Pancreas (tissue), 10 donors: ENCODE data around the gene RIC8B. TPM values are rescaled to one million over a fixed set of nuclear protein-coding genes. Genes with fewer than 3 reads are reported as not detected.

Experiments used
- ATAC-seq, 4 donors: fragments of 200-7000 bp; cut with Tn5 transposase; one replicate each; pipeline versions ENCODE4 v1.8.0 to v1.9.1; 2020; ENCODE audit warnings: mild to moderate bottlenecking in 4 of 4, moderate library complexity in 4 of 4
- DNase-seq, 6 donors: peaks; one replicate each; pipeline ENCODE4 v3.0.0-alpha.2; 2020
- FAIRE-seq: peaks from 2 replicates; lab custom pipeline; 2012; peaks lifted over from hg19 to GRCh38; lab: Jason Lieb, UNC
- H3K27ac ChIP-seq, 4 donors: fragments of 200-600 bp; sonication (generic); 1 replicate in 3 of 4; 2 replicates in 1 of 4; pipeline versions ENCODE4 v1.5.0 to v1.8.0; 2020
- H3K27me3 ChIP-seq, 4 donors: fragments of 200-600 bp; one replicate each; pipeline ENCODE4 v1.8.0; 2021
- H3K36me3 ChIP-seq, 3 donors: fragments of 200-600 bp; sonication (generic) in 1 of 3; one replicate each; pipeline versions ENCODE4 v1.5.0 to v1.8.0; 2020 to 2021
- H3K4me1 ChIP-seq, 3 donors: fragments of 200-600 bp; one replicate each; pipeline ENCODE4 v1.8.0; 2021
- H3K4me3 ChIP-seq, 4 donors: fragments of 200-600 bp; sonication (generic) in 2 of 4; one replicate each; pipeline versions ENCODE4 v1.5.0 to v1.8.0; 2020 to 2021
- H3K9me3 ChIP-seq, 4 donors: fragments of 200-600 bp; one replicate each; pipeline ENCODE4 v1.8.0; 2021
- WGBS, 2 donors: extraction: QIAGEN DNeasy Blood & Tissue Kit; methylation state at CpG; one replicate each; pipeline ENCODE4 v1.1.7; 2013; 5-methylcytosine and 5-hydroxymethylcytosine counted together
- intact Hi-C, 3 donors: fragments of 100-400 bp; cut with DNase I; formaldehyde crosslinking; loops; one replicate each; pipeline versions ENCODE4 v1.11.1 to v1.14.2; 2022
- polyA plus RNA-seq, 2 donors: library from polyadenylated mRNA; stranded (reverse); fragments of 200-250 nt; gene quantifications; one replicate each; pipeline ENCODE4 v1.2.3, GENCODE V29; 2013
- total RNA-seq, 6 donors: library from RNA; stranded (reverse); fragmentation: NEBNext Ultra II Directional in 4 of 6; extraction: Animal tissue kit (Norgen Biotek cat#: 25700) in 4 of 6; gene quantifications; one replicate each; pipeline versions ENCODE4 v1.2.1 to v1.2.4, GENCODE V29; 2021 to 2023
- TF ChIP-seq, protein P1 (sequence below), 4 donors: fragments of 200-600 bp; sonication (generic) in 3 of 4; IDR thresholded peaks; one replicate each; pipeline versions ENCODE4 v1.5.0 to v1.8.0; 2021; ENCODE audit warnings: antibody characterized with exemption in 4 of 4
- donor health status: healthy with polysubstance abuse.
- donor health status: DM: no; HTN: no; CAD: no; lungs with moderate emphysema.
- donor health status: DM: no; HTN: no; CAD: no.
- donor health status: control.
- donor health status: control.
- donor health status: Bipolar disorder and iron deficiency.
- donor health status: DM: yes; HTN: yes; CAD: no.
- donor health status: DM: no; HTN: no; CAD: no.
- donor health status: DM: no; HTN: no; CAD: no.
- donor health status: DM: yes; HTN: yes; CAD: no.

Gene RIC8B
- total and polyA plus RNA-seq, 8 donors: 5.3 to 17.5 (median 9.8) TPM

GRCh38 chr12:106783515-106783914 lies 9.0 kb downstream of the RIC8B start:
- H3K27ac ChIP-seq: no peak overlapping the region
- H3K27me3 ChIP-seq: no peaks in the 10 kb centered on the region
- no peak overlapping the region for H3K4me3 ChIP-seq
- no peak for ATAC-seq
- peaks cover 0 to 7% (median 0%) of the 10 kb centered on the region in 3 donors for H3K4me1 ChIP-seq
- no peaks in the 10 kb centered on the region for H3K9me3 ChIP-seq
- no peaks in the 10 kb centered on the region for H3K36me3 ChIP-seq
- DNase-seq: no peak
- TF ChIP-seq, protein P1, sequence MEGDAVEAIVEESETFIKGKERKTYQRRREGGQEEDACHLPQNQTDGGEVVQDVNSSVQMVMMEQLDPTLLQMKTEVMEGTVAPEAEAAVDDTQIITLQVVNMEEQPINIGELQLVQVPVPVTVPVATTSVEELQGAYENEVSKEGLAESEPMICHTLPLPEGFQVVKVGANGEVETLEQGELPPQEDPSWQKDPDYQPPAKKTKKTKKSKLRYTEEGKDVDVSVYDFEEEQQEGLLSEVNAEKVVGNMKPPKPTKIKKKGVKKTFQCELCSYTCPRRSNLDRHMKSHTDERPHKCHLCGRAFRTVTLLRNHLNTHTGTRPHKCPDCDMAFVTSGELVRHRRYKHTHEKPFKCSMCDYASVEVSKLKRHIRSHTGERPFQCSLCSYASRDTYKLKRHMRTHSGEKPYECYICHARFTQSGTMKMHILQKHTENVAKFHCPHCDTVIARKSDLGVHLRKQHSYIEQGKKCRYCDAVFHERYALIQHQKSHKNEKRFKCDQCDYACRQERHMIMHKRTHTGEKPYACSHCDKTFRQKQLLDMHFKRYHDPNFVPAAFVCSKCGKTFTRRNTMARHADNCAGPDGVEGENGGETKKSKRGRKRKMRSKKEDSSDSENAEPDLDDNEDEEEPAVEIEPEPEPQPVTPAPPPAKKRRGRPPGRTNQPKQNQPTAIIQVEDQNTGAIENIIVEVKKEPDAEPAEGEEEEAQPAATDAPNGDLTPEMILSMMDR (IDR thresholded peaks at IDR 0.05): no peak
- 84 to 91% methylated on average over 5 of the region's 5 CpGs for WGBS, 2 donors
- intact Hi-C loops: no loop called here
- no peak for FAIRE-seq

DNA sequence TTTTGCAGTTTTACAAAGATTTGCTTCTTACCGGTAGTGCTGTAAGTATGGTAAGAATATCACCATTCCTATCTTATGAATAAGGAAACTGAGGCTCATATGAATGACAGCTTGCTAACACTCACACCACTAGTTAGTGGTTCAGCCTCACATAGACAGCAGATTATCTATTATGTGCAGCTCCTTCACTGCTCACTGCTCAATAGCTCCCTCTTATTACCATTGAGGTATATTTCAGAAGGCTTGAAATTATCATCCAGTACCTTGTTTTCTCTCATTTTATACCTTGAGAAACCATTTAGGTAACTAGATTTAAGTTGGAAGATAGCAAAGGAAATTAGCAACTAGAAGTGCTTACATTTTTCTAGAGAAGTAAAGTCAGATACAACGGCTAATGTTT lies 15.5 kb downstream of the RIC8B start:
- no peak for ATAC-seq
- WGBS, 2 donors: 61 to 71% methylated on average over 2 of the region's 2 CpGs
- intact Hi-C loops: no loop called here

GRCh38 chr12:106791531-106791930 lies 17.0 kb downstream of the RIC8B start:
- intact Hi-C loops: no loop called here
- Histone ChIP-seq H3K4me3 (no peak overlapping the region), H3K27ac (no peak overlapping the region), H3K9me3 (no peaks in the 10 kb centered on the region), H3K36me3 (no peaks in the 10 kb centered on the region), H3K4me1 (no peaks in the 10 kb centered on the region), H3K27me3 (no peaks in the 10 kb centered on the region)
- FAIRE-seq: no peak
- TF ChIP-seq, protein P1 (IDR thresholded peaks at IDR 0.05): no peak
- peak in 1 of 4 donors; percentile 44 for ATAC-seq
- DNase-seq: no peak

More for the DNA sequence above, 15.5 kb downstream of the RIC8B start:
- H3K27me3 ChIP-seq: no peaks in the 10 kb centered on the region
- no peak overlapping the region for H3K27ac ChIP-seq
- no peak for DNase-seq
- H3K4me3 ChIP-seq: no peak overlapping the region
- H3K36me3 ChIP-seq: no peaks in the 10 kb centered on the region
- TF ChIP-seq, protein P1 (IDR thresholded peaks at IDR 0.05): no peak
- FAIRE-seq: no peak
- H3K9me3 ChIP-seq: no peaks in the 10 kb centered on the region
- H3K4me1 ChIP-seq: no peaks in the 10 kb centered on the region

DNA sequence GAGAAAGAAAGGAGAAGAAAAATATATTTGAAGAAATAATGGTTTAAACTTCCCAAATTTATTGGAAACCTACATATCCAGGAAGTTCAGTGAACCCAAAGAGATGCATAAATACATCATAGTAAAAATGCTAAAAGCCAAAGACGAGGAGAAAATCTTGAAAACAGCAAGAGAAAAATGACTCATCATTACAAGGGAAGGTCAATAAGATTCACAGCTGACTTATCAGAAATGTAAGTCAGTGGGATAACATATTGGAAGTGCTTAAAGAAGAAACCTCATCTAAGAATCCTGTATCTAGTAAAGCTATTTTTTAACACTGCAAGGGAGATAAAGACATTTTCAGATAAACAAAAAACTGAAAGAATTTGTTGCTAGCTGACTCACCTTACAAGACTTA lies 19.9 kb downstream of the RIC8B start:
- intact Hi-C loops: no loop called here

DNA sequence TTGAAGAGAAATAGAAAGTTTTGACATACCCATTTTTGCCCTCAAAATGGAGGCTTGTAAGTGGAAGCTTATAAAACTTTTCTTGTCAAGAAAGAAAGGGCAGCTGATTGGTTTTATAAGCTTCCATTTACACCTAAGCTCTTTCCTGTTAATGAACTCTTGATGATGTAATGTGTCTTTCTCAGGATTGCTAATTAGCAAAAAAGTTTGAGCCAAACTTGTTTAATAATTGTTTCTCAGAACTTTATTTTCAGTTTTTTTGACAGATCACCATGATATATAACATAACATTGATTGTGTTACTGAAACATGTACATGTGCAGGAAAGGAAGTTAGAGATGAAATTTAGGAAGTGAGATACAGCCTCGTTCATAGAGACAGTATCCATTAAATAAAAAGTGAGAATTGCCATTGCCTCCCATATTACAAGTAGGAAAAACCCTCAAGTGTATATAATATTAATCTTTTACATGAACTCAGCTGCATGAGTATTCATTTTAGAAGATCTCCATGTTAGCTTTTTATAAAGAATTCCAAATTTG lies 26.8 kb downstream of the RIC8B start:
- DNase-seq (no peak), ATAC-seq (no peak), FAIRE-seq (no peak)
- TF ChIP-seq, protein P1 (IDR thresholded peaks at IDR 0.05): no peak
- H3K4me3 ChIP-seq: no peak overlapping the region
- 27 to 40% methylated on average over 1 of the region's 1 CpG for WGBS, 2 donors
- intact Hi-C loops: no loop called here
- H3K27me3 ChIP-seq: no peaks in the 10 kb centered on the region
- no peaks in the 10 kb centered on the region for H3K36me3 ChIP-seq
- no peak overlapping the region for H3K27ac ChIP-seq
- no peaks in the 10 kb centered on the region for H3K4me1 ChIP-seq
- no peaks in the 10 kb centered on the region for H3K9me3 ChIP-seq

More for the DNA sequence above, 19.9 kb downstream of the RIC8B start:
- 64 to 83% methylated on average over 1 of the region's 1 CpG for WGBS, 2 donors
- TF ChIP-seq, protein P1 (IDR thresholded peaks at IDR 0.05): no peak
- Histone ChIP-seq H3K36me3 (no peaks in the 10 kb centered on the region), H3K27ac (no peak overlapping the region), H3K4me3 (no peak overlapping the region), H3K9me3 (no peaks in the 10 kb centered on the region), H3K4me1 (no peaks in the 10 kb centered on the region), H3K27me3 (no peaks in the 10 kb centered on the region)
- FAIRE-seq (no peak), DNase-seq (no peak), ATAC-seq (no peak)
